LHCN-M2 (cell line): Measurements from ENCODE around the gene F2RL3. TPM values are rescaled to one million over a fixed set of nuclear protein-coding genes. Genes with fewer than 3 reads are reported as not detected.
A peak's percentile ranks its signal among the peaks of the same experiment; 100 is the strongest.

Experiments
- DNase-seq: peaks from one replicate; pipeline ENCODE4 v3.0.0-alpha.2; 2012; ENCODE audit warnings: low read depth
- total RNA-seq: library from RNA; depleted of rRNA; stranded (reverse); fragments of >200 nt; gene quantifications from 2 replicates; pipeline ENCODE4 v1.2.3, GENCODE V29; 2014

F2RL3 gene
- total RNA-seq, 1 experiment from 2014 or later: not detected

GRCh38 chr19:16894080-16894479 lies 5.3 kb downstream of the F2RL3 start:
- no peak for DNase-seq

- DNase-seq: peak; percentile 16
These were observed 6.8 kb downstream of the F2RL3 start for GRCh38 chr19:16895467-16896145.

- DNase-seq: no peak
These were observed 7.6 kb downstream of the F2RL3 start for GRCh38 chr19:16896146-16897028.

GRCh38 chr19:16897029-16897855 lies 8.4 kb downstream of the F2RL3 start:
- peak; percentile 37 for DNase-seq

GRCh38 chr19:16897856-16898161 lies 9.0 kb downstream of the F2RL3 start:
- no peak for DNase-seq

GRCh38 chr19:16898361-16899015 lies 9.7 kb downstream of the F2RL3 start:
- DNase-seq: no peak

- DNase-seq: peak; percentile 11
These were observed 10.8 kb downstream of the F2RL3 start for GRCh38 chr19:16899566-16900075.

GRCh38 chr19:16901491-16902175 lies 12.8 kb downstream of the F2RL3 start:
- no peak for DNase-seq

GRCh38 chr19:16902545-16902944 lies 13.7 kb downstream of the F2RL3 start:
- no peak for DNase-seq

- DNase-seq: no peak
These were observed 14.5 kb downstream of the F2RL3 start for GRCh38 chr19:16903347-16903746.

- no peak for DNase-seq
These were observed 15.8 kb downstream of the F2RL3 start for GRCh38 chr19:16904599-16904998.

GRCh38 chr19:16908759-16909158 lies 20.0 kb downstream of the F2RL3 start:
- no peak for DNase-seq

GRCh38 chr19:16911046-16911445 lies 22.2 kb downstream of the F2RL3 start:
- DNase-seq: no peak

- no peak for DNase-seq
These were observed 24.0 kb downstream of the F2RL3 start for GRCh38 chr19:16912780-16913179.

- no peak for DNase-seq
These were observed 25.6 kb downstream of the F2RL3 start for GRCh38 chr19:16914421-16914820.

GRCh38 chr19:16915135-16915534 lies 26.3 kb downstream of the F2RL3 start:
- DNase-seq: no peak

- no peak for DNase-seq
These were observed 26.9 kb downstream of the F2RL3 start for GRCh38 chr19:16915734-16916133.

- no peak for DNase-seq
These were observed 28.6 kb downstream of the F2RL3 start for GRCh38 chr19:16917401-16917800.

GRCh38 chr19:16919496-16919895 lies 30.7 kb downstream of the F2RL3 start:
- no peak for DNase-seq

GRCh38 chr19:16920816-16921529 lies 32.2 kb downstream of the F2RL3 start:
- DNase-seq: peak; percentile 61
